Astrocyte (in vitro differentiated cells and primary cell): ENCODE data around the gene AUTS2. TPM values are rescaled to one million over a fixed set of nuclear protein-coding genes. Genes with fewer than 3 reads are reported as not detected.

Source experiments
- DNase-seq: peaks from one replicate; pipeline ENCODE4 v3.0.0-alpha.2; 2010; ENCODE audit warnings: low read depth
- FAIRE-seq: peaks from 2 replicates; lab custom pipeline; 2011; peaks lifted over from hg19 to GRCh38; lab: Jason Lieb, UNC
- H2AFZ ChIP-seq: 2 replicates; pipeline ENCODE4 v1.6.0; 2012; ENCODE audit warnings: low read depth, low read length, inconsistent platforms
- H3K27ac ChIP-seq: 2 replicates; pipeline ENCODE4 v1.5.1; 2011; ENCODE audit warnings: low read depth, low read length, inconsistent platforms
- H3K27me3 ChIP-seq: 2 replicates; pipeline ENCODE4 v1.6.0; 2011; ENCODE audit warnings: low read length, inconsistent platforms; ENCODE audit not compliant: insufficient read depth
- H3K36me3 ChIP-seq: 2 replicates; pipeline ENCODE4 v1.5.1; 2011; ENCODE audit warnings: low read length, inconsistent platforms; ENCODE audit not compliant: insufficient read depth
- H3K4me1 ChIP-seq: 2 replicates; pipeline ENCODE4 v1.5.1; 2011; ENCODE audit warnings: low read length, inconsistent platforms; ENCODE audit not compliant: insufficient read depth
- H3K4me2 ChIP-seq: 2 replicates; pipeline ENCODE4 v1.6.0; 2012; ENCODE audit warnings: low read length, inconsistent platforms
- H3K4me3 ChIP-seq: 2 replicates; pipeline ENCODE4 v1.5.1; 2011; ENCODE audit warnings: low read depth, mild to moderate bottlenecking, low read length, inconsistent platforms; ENCODE audit not compliant: insufficient read depth
- H3K79me2 ChIP-seq: 2 replicates; pipeline ENCODE4 v1.6.0; 2012; ENCODE audit warnings: mild to moderate bottlenecking, low read length, inconsistent platforms; ENCODE audit not compliant: insufficient read depth
- H3K9ac ChIP-seq: 2 replicates; pipeline ENCODE4 v1.6.0; 2012; ENCODE audit warnings: mild to moderate bottlenecking, low read length, inconsistent platforms
- H3K9me3 ChIP-seq: 2 replicates; pipeline ENCODE4 v1.5.1; 2012; ENCODE audit warnings: low read depth, mild to moderate bottlenecking, low read length, inconsistent platforms; ENCODE audit not compliant: insufficient read depth
- H4K20me1 ChIP-seq: 2 replicates; pipeline ENCODE4 v1.6.0; 2012; ENCODE audit warnings: low read length, inconsistent platforms; ENCODE audit not compliant: insufficient read depth
- H3K27ac Mint-ChIP-seq: one replicate; pipeline ENCODE4 v1.8.0; 2021; ENCODE audit warnings: mild to moderate bottlenecking, mixed read lengths; ENCODE audit not compliant: unreplicated experiment
- H3K27me3 Mint-ChIP-seq: one replicate; pipeline ENCODE4 v1.8.0; 2021; ENCODE audit warnings: low read depth, mixed read lengths; ENCODE audit not compliant: unreplicated experiment
- H3K36me3 Mint-ChIP-seq: one replicate; pipeline ENCODE4 v1.8.0; 2021; ENCODE audit warnings: low read depth, mixed read lengths; ENCODE audit not compliant: unreplicated experiment
- H3K4me1 Mint-ChIP-seq: one replicate; pipeline ENCODE4 v1.8.0; 2021; ENCODE audit warnings: low read depth, mixed read lengths; ENCODE audit not compliant: unreplicated experiment
- H3K4me3 Mint-ChIP-seq: one replicate; pipeline ENCODE4 v1.8.0; 2021; ENCODE audit warnings: mild to moderate bottlenecking, moderate library complexity, mixed read lengths; ENCODE audit not compliant: unreplicated experiment
- H3K9me3 Mint-ChIP-seq: one replicate; pipeline ENCODE4 v1.8.0; 2021; ENCODE audit warnings: mild to moderate bottlenecking, mixed read lengths; ENCODE audit not compliant: unreplicated experiment
- CTCF ChIP-seq: IDR thresholded peaks from 2 replicates; pipeline ENCODE4 v1.5.1; 2011; ENCODE audit warnings: low read depth, mild to moderate bottlenecking, inconsistent platforms, low read length, moderate library complexity; ENCODE audit not compliant: insufficient read depth
- EZH2 ChIP-seq: IDR thresholded peaks from 2 replicates; pipeline ENCODE4 v1.6.1; 2012; ENCODE audit warnings: mild to moderate bottlenecking, low read length, inconsistent platforms; ENCODE audit not compliant: insufficient read depth
- total RNA-seq: library from RNA; stranded (reverse); gene quantifications from 2 replicates; pipeline ENCODE4 v1.2.1, GENCODE V29; 2021

Gene AUTS2
- total RNA-seq, 1 donor from 2014 or later = 73.2 TPM

- Histone ChIP-seq H4K20me1 (no peaks in the 10 kb centered on the region), H3K4me3 (no peak overlapping the region), H2AFZ (no peak overlapping the region), H3K79me2 (no peaks in the 10 kb centered on the region), H3K4me1 (peaks cover 4% of the 10 kb centered on the region), H3K36me3 (no peaks in the 10 kb centered on the region), H3K9ac (no peak overlapping the region), H3K9me3 (no peaks in the 10 kb centered on the region), H3K4me2 (no peak overlapping the region), H3K27me3 (no peaks in the 10 kb centered on the region), H3K27ac (no peak overlapping the region)
- FAIRE-seq (no peak), DNase-seq (no peak)
- TF ChIP-seq CTCF (no peak), EZH2 (no peak)
- H3K9me3 Mint-ChIP-seq = no peaks in the 10 kb centered on the region
- H3K4me1 Mint-ChIP-seq = peaks cover 32% of the 10 kb centered on the region
- H3K4me3 Mint-ChIP-seq = no peak overlapping the region
- H3K27me3 Mint-ChIP-seq = peaks cover 6% of the 10 kb centered on the region
- no peak overlapping the region for H3K27ac Mint-ChIP-seq
- H3K36me3 Mint-ChIP-seq = no peaks in the 10 kb centered on the region
Measured at GRCh38 chr7:70589590-70589989, 991.3 kb downstream of the AUTS2 start.

GRCh38 chr7:70590126-70590854, 992.0 kb downstream of the AUTS2 start:
- Histone ChIP-seq H3K36me3 (no peaks in the 10 kb centered on the region), H3K9me3 (no peaks in the 10 kb centered on the region), H3K27me3 (no peaks in the 10 kb centered on the region), H3K27ac (no peak overlapping the region), H3K4me1 (peaks cover 4% of the 10 kb centered on the region), H3K4me3 (no peak overlapping the region), H2AFZ (no peak overlapping the region), H4K20me1 (no peaks in the 10 kb centered on the region), H3K79me2 (no peaks in the 10 kb centered on the region), H3K9ac (no peak overlapping the region), H3K4me2 (no peak overlapping the region)
- H3K36me3 Mint-ChIP-seq = no peaks in the 10 kb centered on the region
- DNase-seq (no peak), FAIRE-seq (no peak)
- H3K9me3 Mint-ChIP-seq = no peaks in the 10 kb centered on the region
- H3K4me3 Mint-ChIP-seq = no peak overlapping the region
- peaks cover 27% of the 10 kb centered on the region for H3K4me1 Mint-ChIP-seq
- TF ChIP-seq EZH2 (no peak), CTCF (no peak)
- peaks cover 10% of the 10 kb centered on the region for H3K27me3 Mint-ChIP-seq
- H3K27ac Mint-ChIP-seq = no peak overlapping the region

GRCh38 chr7:70591643-70592042, 993.4 kb downstream of the AUTS2 start:
- no peak for TF ChIP-seq EZH2
- no peak for TF ChIP-seq CTCF
- no peak for FAIRE-seq

More at GRCh38 chr7:70591643-70592042, 993.4 kb downstream of the AUTS2 start:
- no peak overlapping the region for H2AFZ ChIP-seq
- no peaks in the 10 kb centered on the region for H3K9me3 Mint-ChIP-seq
- peaks cover 6% of the 10 kb centered on the region for H3K27me3 ChIP-seq
- peaks cover 20% of the 10 kb centered on the region for H3K4me1 Mint-ChIP-seq
- no peaks in the 10 kb centered on the region for H3K36me3 Mint-ChIP-seq
- no peak overlapping the region for H3K27ac ChIP-seq
- no peaks in the 10 kb centered on the region for H3K36me3 ChIP-seq
- H3K4me1 ChIP-seq = peaks cover 6% of the 10 kb centered on the region
- no peak overlapping the region for H3K4me3 ChIP-seq
- H3K4me3 Mint-ChIP-seq = no peak overlapping the region
- no peaks in the 10 kb centered on the region for H3K79me2 ChIP-seq
- no peaks in the 10 kb centered on the region for H3K9me3 ChIP-seq
- H3K4me2 ChIP-seq = no peak overlapping the region
- peaks cover 5% of the 10 kb centered on the region for H4K20me1 ChIP-seq
- DNase-seq = no peak
- H3K27me3 Mint-ChIP-seq = peaks cover 15% of the 10 kb centered on the region
- no peak overlapping the region for H3K9ac ChIP-seq
- no peak overlapping the region for H3K27ac Mint-ChIP-seq
